B cell (primary cell): ENCODE measurements around the gene AP1G1. TPM values are rescaled to one million over a fixed set of nuclear protein-coding genes. Genes with fewer than 3 reads are reported as not detected.
"Not testable (repeated sequence)": the region's sequence is repeated elsewhere in the genome, so short reads cannot be mapped to it uniquely, and the experiment has no call there.

Source experiments
- ATAC-seq: fragments of 200-7000 bp; cut with Tn5 transposase; one replicate; pipeline ENCODE4 v1.10.0; 2021; ENCODE audit warnings: low read depth, mild to moderate bottlenecking, moderate number of reproducible peaks, moderate library complexity
- CTCF ChIA-PET: fragments of 350-600 bp; sonication (Branson Sonifier 250); formaldehyde crosslinking; loops from one replicate; lab custom pipeline; 2021; ENCODE audit warnings: antibody characterized with exemption, inconsistent platforms; lab: Charles Lee
- POLR2A ChIA-PET: fragments of 350-600 bp; sonication (Branson Sonifier 250); formaldehyde crosslinking; loops from one replicate; lab custom pipeline; 2021; ENCODE audit warnings: antibody characterized with exemption; lab: Charles Lee
- DNase-seq: peaks from one replicate; pipeline ENCODE4 v3.0.0; 2013
- H2AFZ ChIP-seq: 2 replicates; pipeline ENCODE4 v1.6.1; 2012; ENCODE audit warnings: mild to moderate bottlenecking, low read depth, low read length; ENCODE audit not compliant: insufficient read depth, poor library complexity, severe bottlenecking
- H3K27ac ChIP-seq, 2 donors: 1 replicate in 1 of 2; 2 replicates in 1 of 2; pipeline ENCODE4 v1.5.1; 2012 to 2013; ENCODE audit warnings: low read length in 2 of 2, mild to moderate bottlenecking in 2 of 2, moderate library complexity in 1 of 2
- H3K27me3 ChIP-seq, 4 experiments: fragments of 200-600 bp in 1 of 4; sonication (generic) in 1 of 4; replicated peaks in 1 of 4; 1 replicate in 2 of 4; 2 replicates in 2 of 4; pipeline versions ENCODE4 v1.6.1 to v1.7.0; 2013 to 2016; ENCODE audit warnings: low read length in 3 of 4, mild to moderate bottlenecking in 2 of 4, mixed read lengths in 1 of 4, moderate library complexity in 1 of 4; ENCODE audit not compliant: insufficient read depth in 4 of 4, control insufficient read depth in 3 of 4; ENCODE audit errors: control extremely low read depth in 1 of 4
- H3K36me3 ChIP-seq, 2 experiments: replicated peaks in 1 of 2; 1 replicate in 1 of 2; 2 replicates in 1 of 2; pipeline versions ENCODE4 v1.6.1 to v1.7.1; 2013; ENCODE audit warnings: low read length in 1 of 2; ENCODE audit not compliant: insufficient read depth in 2 of 2, control insufficient read depth in 1 of 2; ENCODE audit errors: control extremely low read depth in 1 of 2, extremely low read depth in 1 of 2
- H3K4me1 ChIP-seq, 2 donors: fragments of 200-600 bp in 1 of 2; sonication (generic) in 1 of 2; 1 replicate in 1 of 2; 2 replicates in 1 of 2; pipeline versions ENCODE4 v1.5.1 to v1.6.1; 2013 to 2017; ENCODE audit warnings: low read length in 2 of 2; ENCODE audit not compliant: control insufficient read depth in 2 of 2, insufficient read depth in 2 of 2
- H3K4me2 ChIP-seq: replicated peaks from 2 replicates; pipeline ENCODE3; 2012; ENCODE audit warnings: mild to moderate bottlenecking, low read depth, low read length; ENCODE audit not compliant: poor library complexity, severe bottlenecking
- H3K4me3 ChIP-seq, 5 experiments: fragments of 200-600 bp in 1 of 5; sonication (generic) in 1 of 5; 1 replicate in 3 of 5; 2 replicates in 2 of 5; pipeline versions ENCODE4 v1.5.1 to v1.7.0; 2011 to 2016; ENCODE audit warnings: low read length in 4 of 5, mild to moderate bottlenecking in 4 of 5, low read depth in 2 of 5, control low read depth in 1 of 5, moderate library complexity in 1 of 5; ENCODE audit not compliant: insufficient read depth in 1 of 5; ENCODE audit errors: control extremely low read depth in 1 of 5, extremely low read depth in 1 of 5
- H3K79me2 ChIP-seq: fragments of 200-600 bp; sonication (generic); one replicate; pipeline ENCODE4 v1.6.0; 2016; ENCODE audit warnings: low read length; ENCODE audit not compliant: control insufficient read depth, insufficient read depth
- H3K9ac ChIP-seq: fragments of 200-600 bp; sonication (generic); 2 replicates; pipeline ENCODE4 v1.6.1; 2017; ENCODE audit warnings: mild to moderate bottlenecking, low read length, moderate library complexity
- H3K9me3 ChIP-seq, 3 donors: one replicate each; pipeline versions ENCODE4 v1.6.1 to v1.7.1; 2013; ENCODE audit warnings: low read length in 2 of 3; ENCODE audit not compliant: control insufficient read depth in 2 of 3, insufficient read depth in 1 of 3; ENCODE audit errors: control extremely low read depth in 1 of 3
- H4K20me1 ChIP-seq: 2 replicates; pipeline ENCODE4 v1.6.0; 2012; ENCODE audit warnings: mild to moderate bottlenecking, low read length; ENCODE audit not compliant: insufficient read depth, control insufficient read depth, poor library complexity, severe bottlenecking
- H3K27ac Mint-ChIP-seq: one replicate; pipeline ENCODE4 v1.8.0; 2021; ENCODE audit warnings: mixed read lengths
- H3K27me3 Mint-ChIP-seq: one replicate; pipeline ENCODE4 v1.8.0; 2021; ENCODE audit warnings: mixed read lengths
- H3K4me1 Mint-ChIP-seq: one replicate; pipeline ENCODE4 v1.8.0; 2021; ENCODE audit warnings: mixed read lengths
- H3K4me3 Mint-ChIP-seq: one replicate; pipeline ENCODE4 v1.8.0; 2021; ENCODE audit warnings: mixed read lengths
- H3K9me3 Mint-ChIP-seq: one replicate; pipeline ENCODE4 v1.8.0; 2022; ENCODE audit warnings: mixed read lengths; ENCODE audit not compliant: insufficient read depth
- CTCF ChIP-seq: fragments of 200-600 bp; IDR thresholded peaks from one replicate; pipeline ENCODE4 v1.8.0; 2022; ENCODE audit warnings: antibody characterized with exemption, mild to moderate bottlenecking
- EZH2 ChIP-seq: IDR thresholded peaks from 2 replicates; pipeline ENCODE4 v1.6.1; 2012; ENCODE audit warnings: borderline replicate concordance, low read depth, mild to moderate bottlenecking, moderate library complexity, low read length; ENCODE audit not compliant: insufficient read depth, poor library complexity, severe bottlenecking
- WGBS: methylation state at CpG from one replicate; pipeline ENCODE4 v1.1.5; 2013; ENCODE audit warnings: missing lambda C conversion rate; ENCODE audit not compliant: insufficient coverage; 5-methylcytosine and 5-hydroxymethylcytosine counted together
- intact Hi-C: fragments of 100-400 bp; cut with micrococcal nuclease; formaldehyde crosslinking; loops from one replicate; pipeline ENCODE4 v1.10.0; 2022
- polyA plus RNA-seq: library from polyadenylated mRNA; depleted of rRNA; stranded (reverse); fragments of >200 nt; gene quantifications from 2 replicates; pipeline ENCODE4 v1.2.3, GENCODE V29; 2012
- total RNA-seq, 2 donors: library from RNA; stranded (reverse); fragments of 120-200 nt in 1 of 2; gene quantifications; 1 replicate in 1 of 2; 2 replicates in 1 of 2; pipeline versions ENCODE4 v1.2.3 to v1.2.4, GENCODE V29; 2013 to 2022

The AP1G1 gene
- total and polyA plus RNA-seq, 2 donors (not counting 1 experiment from before 2014, with no cell fraction given) = 43.8 to 142 TPM

- DNase-seq (no peak), ATAC-seq (no peak)
- no peak overlapping the region for H3K9ac ChIP-seq
- no peaks in the 10 kb centered on the region for H3K9me3 Mint-ChIP-seq
- ChIA-PET CTCF (no interaction called here), POLR2A (no interaction called here)
- H3K9me3 ChIP-seq = no peaks in the 10 kb centered on the region
- 95% methylated on average over 2 of the region's 3 CpGs for WGBS
- H4K20me1 ChIP-seq = no peaks in the 10 kb centered on the region
- intact Hi-C loops = no loop called here
- no peak overlapping the region for H3K27ac Mint-ChIP-seq
- H3K4me2 ChIP-seq = no peak overlapping the region
- H3K27me3 Mint-ChIP-seq = no peaks in the 10 kb centered on the region
- no peak overlapping the region for H2AFZ ChIP-seq
- H3K27ac ChIP-seq = no peak overlapping the region
- H3K79me2 ChIP-seq = peaks cover 1% of the 10 kb centered on the region
- H3K36me3 ChIP-seq = peaks cover 8 to 27% of the 10 kb centered on the region in 2 experiments
- no peaks in the 10 kb centered on the region for H3K27me3 ChIP-seq
- no peak overlapping the region for H3K4me3 ChIP-seq
- H3K4me3 Mint-ChIP-seq = no peak overlapping the region
- peaks cover 2 to 3% of the 10 kb centered on the region in 2 donors for H3K4me1 ChIP-seq
- no peak for TF ChIP-seq CTCF
- no peak for TF ChIP-seq EZH2
- H3K4me1 Mint-ChIP-seq = peaks cover 2% of the 10 kb centered on the region
Measured at GRCh38 chr16:71687861-71688260, 120.8 kb downstream of the AP1G1 start.

- DNase-seq, ATAC-seq, intact Hi-C loops, POLR2A ChIA-PET, CTCF ChIA-PET, H4K20me1 ChIP-seq, H3K4me2 ChIP-seq, H3K79me2 ChIP-seq, H3K9ac ChIP-seq, H2AFZ ChIP-seq, H3K4me1 ChIP-seq, H3K4me1 Mint-ChIP-seq, H3K4me3 ChIP-seq, H3K9me3 Mint-ChIP-seq, H3K4me3 Mint-ChIP-seq, H3K27me3 Mint-ChIP-seq, H3K9me3 ChIP-seq, H3K27ac Mint-ChIP-seq, H3K27ac ChIP-seq, H3K27me3 ChIP-seq: not testable (repeated sequence)
- peaks cover 5 to 18% of the 10 kb centered on the region in 2 experiments for H3K36me3 ChIP-seq
- WGBS = 98% methylated on average over 6 of the region's 12 CpGs
Measured at GRCh38 chr16:71684280-71684679, 124.4 kb downstream of the AP1G1 start.
